ENCODE results near the gene ARMC8. TPM values are rescaled to one million over a fixed set of nuclear protein-coding genes. Genes with fewer than 3 reads are reported as not detected.

ARMC8 gene, protein sequence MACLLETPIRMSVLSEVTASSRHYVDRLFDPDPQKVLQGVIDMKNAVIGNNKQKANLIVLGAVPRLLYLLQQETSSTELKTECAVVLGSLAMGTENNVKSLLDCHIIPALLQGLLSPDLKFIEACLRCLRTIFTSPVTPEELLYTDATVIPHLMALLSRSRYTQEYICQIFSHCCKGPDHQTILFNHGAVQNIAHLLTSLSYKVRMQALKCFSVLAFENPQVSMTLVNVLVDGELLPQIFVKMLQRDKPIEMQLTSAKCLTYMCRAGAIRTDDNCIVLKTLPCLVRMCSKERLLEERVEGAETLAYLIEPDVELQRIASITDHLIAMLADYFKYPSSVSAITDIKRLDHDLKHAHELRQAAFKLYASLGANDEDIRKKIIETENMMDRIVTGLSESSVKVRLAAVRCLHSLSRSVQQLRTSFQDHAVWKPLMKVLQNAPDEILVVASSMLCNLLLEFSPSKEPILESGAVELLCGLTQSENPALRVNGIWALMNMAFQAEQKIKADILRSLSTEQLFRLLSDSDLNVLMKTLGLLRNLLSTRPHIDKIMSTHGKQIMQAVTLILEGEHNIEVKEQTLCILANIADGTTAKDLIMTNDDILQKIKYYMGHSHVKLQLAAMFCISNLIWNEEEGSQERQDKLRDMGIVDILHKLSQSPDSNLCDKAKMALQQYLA
- 100 to 1,000 TPM in 1 of 4 donors, 10 to 100 TPM in 3; 65.2 to 138 (median 77.1) TPM for total RNA-seq

DNA sequence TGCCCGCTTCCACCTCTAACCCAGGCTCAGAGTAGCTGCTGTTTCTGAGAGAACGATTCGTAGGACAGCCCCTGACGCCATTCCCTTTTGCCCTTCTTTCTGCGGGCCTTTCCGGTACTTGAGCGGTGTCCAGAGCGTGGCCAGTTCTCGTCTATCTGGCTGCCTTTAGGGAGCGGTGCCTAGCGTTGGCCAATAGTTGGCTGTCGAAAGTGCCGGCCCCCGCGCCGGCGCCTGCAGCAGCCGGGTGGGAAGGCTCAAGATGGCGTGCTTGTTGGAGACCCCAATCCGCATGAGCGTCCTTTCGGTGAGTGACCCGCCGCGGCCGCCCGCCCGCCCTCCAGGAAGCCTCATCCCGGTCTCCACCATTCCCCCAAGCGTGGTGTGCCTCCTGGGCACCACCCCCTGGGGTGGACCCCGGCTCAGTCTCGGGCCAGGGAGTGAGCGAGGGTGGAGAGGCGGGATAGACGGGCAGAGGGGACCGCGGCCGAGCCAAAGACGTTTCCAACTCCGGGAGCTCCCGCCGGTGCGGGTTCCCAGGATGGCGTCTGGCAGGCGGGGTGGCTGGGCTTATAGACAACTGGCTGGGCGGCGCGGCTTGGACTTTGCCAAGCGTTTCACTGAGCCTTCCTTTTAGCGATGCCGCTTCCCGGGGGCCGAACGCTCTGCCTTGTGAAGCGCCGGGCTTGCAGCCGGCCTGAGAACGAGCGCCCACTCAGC, at the start of gene ARMC8:
TSS of gene ARMC8 (plus strand) at position 6 of the 717 bp plus-strand sequence. CDS start at position 260, 254 bp downstream.
- TF ChIP-seq CTCF (IDR thresholded peaks at IDR 0.05; ENCODE audit: low read depth), result no peak

GRCh38 chr3:138137861-138138260, 49.2 kb upstream of the ARMC8 start:
- no peak for TF ChIP-seq CTCF (IDR thresholded peaks at IDR 0.05; ENCODE audit: low read depth)

DNA sequence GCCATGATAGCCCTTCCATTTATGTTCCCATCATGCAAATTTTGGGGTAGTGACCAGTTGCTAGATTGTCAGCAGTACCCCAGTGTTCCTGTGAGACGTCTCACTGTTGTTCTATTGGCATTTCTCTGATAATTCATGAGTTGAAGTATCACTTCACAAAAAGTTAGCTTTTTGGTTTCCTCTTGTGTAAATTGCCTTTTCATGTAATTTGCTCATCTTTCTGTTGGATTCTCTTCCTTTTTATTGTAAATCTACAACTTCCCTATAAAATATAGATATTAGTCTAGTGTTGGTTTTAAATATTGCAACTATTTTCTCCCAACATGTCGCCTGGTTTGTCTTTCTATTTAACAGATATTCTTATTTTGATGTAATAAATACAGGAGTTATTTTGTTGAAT, 47.4 kb upstream of the ARMC8 start:
- TF ChIP-seq CTCF (IDR thresholded peaks at IDR 0.05; ENCODE audit: low read depth), result no peak

GRCh38 chr3:138140940-138141339, 46.2 kb upstream of the ARMC8 start:
- no peak for TF ChIP-seq CTCF (IDR thresholded peaks at IDR 0.05; ENCODE audit: low read depth)

DNA sequence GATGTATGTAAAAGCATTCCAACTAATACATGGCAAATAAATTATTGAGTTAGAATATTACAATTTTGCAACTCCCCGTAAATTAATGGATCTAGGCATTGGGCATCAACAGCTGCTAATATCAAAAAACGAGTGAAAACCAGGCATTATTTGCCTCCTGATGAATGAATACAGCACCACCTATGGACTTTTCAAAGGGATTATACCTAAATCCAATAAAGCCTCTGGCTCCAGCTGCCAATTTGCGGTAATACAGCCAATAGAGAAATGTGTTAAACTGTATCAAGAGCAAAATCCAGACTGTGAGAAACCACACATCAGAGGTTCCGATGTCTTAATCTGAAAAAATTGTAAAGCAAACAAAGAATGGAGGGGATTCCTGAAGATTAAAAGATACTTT, 38.6 kb upstream of the ARMC8 start:
- no peak for TF ChIP-seq CTCF (IDR thresholded peaks at IDR 0.05; ENCODE audit: low read depth)

GRCh38 chr3:138154534-138154933, 32.6 kb upstream of the ARMC8 start:
- TF ChIP-seq CTCF (IDR thresholded peaks at IDR 0.05; ENCODE audit: low read depth), result no peak

- TF ChIP-seq CTCF (IDR thresholded peaks at IDR 0.05; ENCODE audit: low read depth), result no peak
Measured at GRCh38 chr3:138157743-138158142, 29.4 kb upstream of the ARMC8 start.
